HG03108 (cell line): ENCODE measurements around the gene KCNK7.
"Not testable (repeated sequence)": the region's sequence is repeated elsewhere in the genome, so short reads cannot be mapped to it uniquely, and the experiment has no call there.

Experiments
- ATAC-seq: cut with Tn5 transposase; IDR thresholded peaks from one replicate; pipeline ENCODE4 v1.9.1; 2021; ENCODE audit warnings: moderate library complexity; ENCODE audit not compliant: unreplicated experiment

KCNK7 gene

GRCh38 chr11:65574811-65575567, 20.6 kb downstream of the KCNK7 start:
- ATAC-seq: no peak

- ATAC-seq: peak; percentile 28
Observed at GRCh38 chr11:65574109-65574810, 21.3 kb downstream of the KCNK7 start.

- ATAC-seq: no peak
Observed at GRCh38 chr11:65573391-65574079, 22.1 kb downstream of the KCNK7 start.

- ATAC-seq: no peak
Observed at GRCh38 chr11:65572356-65573051, 23.1 kb downstream of the KCNK7 start, which contains the start of gene FAM89B. Gene FAM89B (plus strand): TSS chr11:65572538. CDS start chr11:65572670, 132 bp downstream.

GRCh38 chr11:65571940-65572339, 23.7 kb downstream of the KCNK7 start:
- ATAC-seq: no peak

- no peak for ATAC-seq
Observed at GRCh38 chr11:65571420-65571819, 24.2 kb downstream of the KCNK7 start.

- ATAC-seq: peak; percentile 59
Observed at GRCh38 chr11:65569973-65570918, 25.4 kb downstream of the KCNK7 start, which contains the start of gene ZNRD2. Gene ZNRD2 (plus strand): TSS chr11:65570477. CDS start chr11:65570492, 15 bp downstream.

- peak; percentile 1 for ATAC-seq
Observed at GRCh38 chr11:65569164-65569972, 26.2 kb downstream of the KCNK7 start.

GRCh38 chr11:65565624-65566453, 29.8 kb downstream of the KCNK7 start:
- no peak for ATAC-seq

GRCh38 chr11:65564879-65565559, 30.6 kb downstream of the KCNK7 start:
- ATAC-seq: not testable (repeated sequence)

- ATAC-seq: no peak
Observed at GRCh38 chr11:65563601-65564000, 32.0 kb downstream of the KCNK7 start.

GRCh38 chr11:65562788-65563187, 32.8 kb downstream of the KCNK7 start:
- no peak for ATAC-seq

- no peak for ATAC-seq
Observed at GRCh38 chr11:65562020-65562419, 33.6 kb downstream of the KCNK7 start.

- no peak for ATAC-seq
Observed at GRCh38 chr11:65560555-65561418, 34.8 kb downstream of the KCNK7 start.

GRCh38 chr11:65559951-65560537, 35.6 kb downstream of the KCNK7 start:
- ATAC-seq: no peak

- no peak for ATAC-seq
Observed at GRCh38 chr11:65559535-65559934, 36.1 kb downstream of the KCNK7 start.
